Retinal pigment epithelial cell (primary cell): Measurements from ENCODE around the gene FAM107B.

ENCODE experiments used
- DNase-seq: peaks from one replicate; pipeline ENCODE4 v3.0.0-alpha.2; 2010; ENCODE audit warnings: low read depth
- H3K4me3 ChIP-seq: 2 replicates; pipeline ENCODE4 v1.5.1; 2011; ENCODE audit warnings: mild to moderate bottlenecking, low read length, control low read depth, moderate library complexity
- CTCF ChIP-seq: conservative IDR thresholded peaks from 2 replicates; pipeline ENCODE4 v1.5.1; 2011; ENCODE audit warnings: low read depth, low read length, control low read depth, inconsistent platforms

The FAM107B gene

GRCh38 chr10:14670551-14671240 is 104.0 kb downstream of the FAM107B start:
- DNase-seq: no peak
- no peak overlapping the region for H3K4me3 ChIP-seq
- no peak for TF ChIP-seq CTCF

DNA sequence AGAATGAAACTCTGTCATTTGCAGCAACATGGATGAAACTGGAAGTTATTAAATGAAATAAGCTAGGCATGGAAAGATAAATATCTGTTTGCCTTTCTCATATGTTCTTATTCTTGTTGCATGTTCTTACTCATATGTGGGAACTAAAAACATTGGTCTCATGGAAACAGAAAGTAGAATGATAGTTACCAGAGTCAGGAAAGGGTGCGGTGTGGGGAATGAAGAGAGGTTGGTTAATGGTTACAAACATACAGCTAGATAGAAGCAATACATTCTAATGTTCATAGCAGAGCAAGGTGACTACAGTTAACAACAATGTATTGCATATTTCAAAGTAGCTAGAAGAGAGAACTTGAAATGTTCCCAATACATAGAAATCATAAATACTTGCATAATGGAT is 105.1 kb downstream of the FAM107B start:
- no peak overlapping the region for H3K4me3 ChIP-seq
- no peak for DNase-seq
- TF ChIP-seq CTCF: no peak

- no peak for DNase-seq
- TF ChIP-seq CTCF: no peak
- no peak overlapping the region for H3K4me3 ChIP-seq
Measured at GRCh38 chr10:14667781-14668180, 106.9 kb downstream of the FAM107B start.

DNA sequence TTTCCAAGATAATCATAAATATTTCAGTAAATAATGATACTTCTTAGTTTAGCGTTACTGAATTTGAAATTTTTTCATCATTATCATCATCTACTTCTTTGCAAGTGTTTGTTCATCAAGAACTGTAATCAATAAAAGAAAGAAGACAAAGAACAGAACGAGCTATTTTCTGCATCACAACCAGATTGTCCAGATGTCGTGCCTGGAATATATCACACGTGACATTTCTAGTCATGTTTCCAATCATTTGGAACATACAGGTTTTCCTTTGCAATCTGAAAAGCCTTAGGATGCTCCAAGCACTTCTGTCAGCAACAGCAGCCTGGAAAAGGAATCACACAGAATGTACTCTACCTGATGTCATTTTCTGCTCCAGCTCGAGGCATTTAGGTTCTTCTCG is 107.4 kb downstream of the FAM107B start:
- DNase-seq: no peak
- no peak for TF ChIP-seq CTCF
- no peak overlapping the region for H3K4me3 ChIP-seq

- H3K4me3 ChIP-seq: no peak overlapping the region
- DNase-seq: no peak
- no peak for TF ChIP-seq CTCF
Measured at GRCh38 chr10:14665865-14666857, 108.5 kb downstream of the FAM107B start.

GRCh38 chr10:14665304-14665703 is 109.4 kb downstream of the FAM107B start:
- H3K4me3 ChIP-seq: no peak overlapping the region
- peak; percentile 13 for DNase-seq
- no peak for TF ChIP-seq CTCF
